SK-N-SH (cell line): ENCODE results near the gene HSPB9. TPM values are rescaled to one million over a fixed set of nuclear protein-coding genes. Genes with fewer than 3 reads are reported as not detected.
A peak's percentile ranks its signal among the peaks of the same experiment; 100 is the strongest.

ENCODE experiments used
- CTCF ChIA-PET: fragments of 300-600, 350-600 bp; formaldehyde crosslinking; extraction: SDS; loops from one replicate; lab custom pipeline; 2021; lab: Yijun Ruan, JAX
- POLR2A ChIA-PET: fragments of 350-600 bp; sonication (Branson Sonifier 250); formaldehyde crosslinking; extraction: SDS; loops from one replicate; lab custom pipeline; 2020; ENCODE audit warnings: antibody characterized with exemption, inconsistent platforms; lab: Yijun Ruan, JAX
- DNase-seq: peaks from one replicate; pipeline ENCODE4 v3.0.0; 2012
- H2AFZ ChIP-seq: fragments of 200-600 bp; sonication (generic); 2 replicates; pipeline ENCODE4 v1.8.1; 2016; ENCODE audit warnings: antibody characterized with exemption, mild to moderate bottlenecking, low read depth
- H3F3A ChIP-seq: fragments of 200-600 bp; sonication (generic); replicated peaks from 2 replicates; pipeline ENCODE3; 2016; ENCODE audit warnings: antibody characterized with exemption, mild to moderate bottlenecking; ENCODE audit not compliant: insufficient read depth
- H3K27ac ChIP-seq, 2 experiments: fragments of 200-500 bp in 1 of 2; fragments of 200-600 bp in 1 of 2; sonication (Bioruptor generic) in 1 of 2; sonication (generic), shearing (Covaris generic) in 1 of 2; 2 replicates each; pipeline versions ENCODE4 v1.5.1 to v1.6.1; 2014 to 2016; ENCODE audit warnings: low read depth in 2 of 2, inconsistent platforms in 1 of 2, low read length in 1 of 2, mild to moderate bottlenecking in 1 of 2, mixed read lengths in 1 of 2
- H3K27me3 ChIP-seq: fragments of 200-600 bp; sonication (generic), shearing (Covaris generic); 2 replicates; pipeline ENCODE4 v1.6.1; 2016; ENCODE audit warnings: mixed run types; ENCODE audit not compliant: insufficient read depth
- H3K36me3 ChIP-seq, 2 experiments: fragments of 200-500 bp in 1 of 2; fragments of 200-600 bp in 1 of 2; sonication (Bioruptor generic) in 1 of 2; sonication (generic) in 1 of 2; replicated peaks in 1 of 2; 2 replicates each; pipeline versions ENCODE3 to v1.5.1; 2014 to 2016; ENCODE audit warnings: low read length in 1 of 2, mild to moderate bottlenecking in 1 of 2; ENCODE audit not compliant: insufficient read depth in 2 of 2, control insufficient read depth in 1 of 2
- H3K4me1 ChIP-seq, 2 experiments: fragments of 200-500 bp in 1 of 2; fragments of 200-600 bp in 1 of 2; sonication (Bioruptor generic) in 1 of 2; sonication (generic), shearing (Covaris generic) in 1 of 2; 2 replicates each; pipeline versions ENCODE4 v1.5.1 to v1.6.1; 2014 to 2016; ENCODE audit warnings: low read depth in 1 of 2, low read length in 1 of 2, mixed run types in 1 of 2; ENCODE audit not compliant: insufficient read depth in 2 of 2, control insufficient read depth in 1 of 2
- H3K4me2 ChIP-seq: fragments of 200-600 bp; sonication (generic), shearing (Covaris generic); 2 replicates; pipeline ENCODE4 v1.6.1; 2017; ENCODE audit warnings: mixed run types
- H3K4me3 ChIP-seq, 2 experiments: fragments of 200-500 bp in 1 of 2; fragments of 200-600 bp in 1 of 2; sonication (Bioruptor generic) in 1 of 2; sonication (generic), shearing (Covaris generic) in 1 of 2; 2 replicates each; pipeline versions ENCODE4 v1.5.1 to v1.8.1; 2014 to 2016; ENCODE audit warnings: low read depth in 2 of 2, inconsistent platforms in 1 of 2, low read length in 1 of 2, mild to moderate bottlenecking in 1 of 2, mixed read lengths in 1 of 2, moderate library complexity in 1 of 2
- H3K79me2 ChIP-seq: fragments of 200-600 bp; sonication (generic); 2 replicates; pipeline ENCODE4 v1.8.1; 2017; ENCODE audit warnings: mild to moderate bottlenecking; ENCODE audit not compliant: insufficient read depth
- H3K9ac ChIP-seq: fragments of 200-600 bp; sonication (generic); 2 replicates; pipeline ENCODE4 v1.6.1; 2017; ENCODE audit warnings: mixed run types
- H3K9me2 ChIP-seq: fragments of 200-600 bp; sonication (generic); 2 replicates; pipeline ENCODE4 v1.6.1; 2017; ENCODE audit warnings: mixed run types
- H3K9me3 ChIP-seq: fragments of 200-600 bp; sonication (generic); 2 replicates; pipeline ENCODE4 v1.6.1; 2017; ENCODE audit warnings: mixed run types, mild to moderate bottlenecking, moderate library complexity
- H4K20me1 ChIP-seq: fragments of 200-600 bp; sonication (generic); 2 replicates; pipeline ENCODE4 v1.6.1; 2017; ENCODE audit warnings: mild to moderate bottlenecking, mixed run types; ENCODE audit not compliant: insufficient read depth
- CTCF ChIP-seq: fragments of 200-600 bp; sonication (generic); IDR thresholded peaks from 2 replicates; pipeline ENCODE4 v1.6.1; 2017; ENCODE audit warnings: antibody characterized with exemption, mild to moderate bottlenecking, moderate library complexity
- GABPA ChIP-seq: IDR thresholded peaks from 2 replicates; pipeline ENCODE4 v1.4.0; 2012; ENCODE audit warnings: low read depth, mild to moderate bottlenecking
- JUND ChIP-seq: IDR thresholded peaks from 2 replicates; pipeline ENCODE4 v1.4.0; 2012
- MXI1 ChIP-seq: IDR thresholded peaks from 2 replicates; pipeline ENCODE4 v1.6.1; 2012; ENCODE audit warnings: mild to moderate bottlenecking, low read depth, low read length, improper control_type of control experiment
- RAD21 ChIP-seq: IDR thresholded peaks from 2 replicates; pipeline ENCODE4 v1.6.1; 2012; ENCODE audit warnings: mild to moderate bottlenecking, low read length
- RCOR1 ChIP-seq: fragments of 150-350 bp; IDR thresholded peaks from 2 replicates; pipeline ENCODE4 v1.6.1; 2017; ENCODE audit warnings: antibody characterized with exemption, low read length
- REST ChIP-seq: IDR thresholded peaks from 2 replicates; pipeline ENCODE4 v1.6.1; 2012; ENCODE audit warnings: mild to moderate bottlenecking, low read depth, low read length, moderate library complexity
- TAF1 ChIP-seq: IDR thresholded peaks from 2 replicates; pipeline ENCODE4 v1.6.1; 2012; ENCODE audit warnings: low read depth, mild to moderate bottlenecking, low read length, moderate library complexity, borderline replicate concordance
- TCF12 ChIP-seq: IDR thresholded peaks from 2 replicates; pipeline ENCODE4 v1.4.0; 2012
- TEAD4 ChIP-seq: IDR thresholded peaks from 2 replicates; pipeline ENCODE4 v1.4.0; 2012; ENCODE audit warnings: mild to moderate bottlenecking, borderline replicate concordance; ENCODE audit not compliant: insufficient read depth
- YY1 ChIP-seq: IDR thresholded peaks from 2 replicates; pipeline ENCODE4 v1.4.0; 2012; ENCODE audit warnings: low read depth, mild to moderate bottlenecking
- ZBTB33 ChIP-seq: IDR thresholded peaks from 2 replicates; pipeline ENCODE4 v1.4.0; 2012; ENCODE audit warnings: low read depth, borderline replicate concordance
- WGBS: methylation state at CpG from one replicate; pipeline ENCODE4 v1.1.6; 2017; ENCODE audit warnings: low lambda C conversion rate; 5-methylcytosine and 5-hydroxymethylcytosine counted together
- polyA plus RNA-seq, 3 experiments: library from polyadenylated mRNA; depleted of rRNA; stranded (reverse); fragments of >200 nt; gene quantifications; 2 replicates each; pipeline ENCODE4 v1.2.3, GENCODE V29; 2012

HSPB9 gene
- polyA plus RNA-seq, 1 of the 3 experiments (the other 2 are of a cell fraction), result 0.05 TPM

- TF ChIP-seq TEAD4, result no peak
Observed at GRCh38 chr17:42160531-42160910, 37.9 kb downstream of the HSPB9 start (continued).

GRCh38 chr17:42163113-42163512, 40.5 kb downstream of the HSPB9 start:
- Histone ChIP-seq H3K4me2 (no peak overlapping the region), H4K20me1 (no peaks in the 10 kb centered on the region), H3F3A (no peaks in the 10 kb centered on the region), H2AFZ (no peak overlapping the region)
- POLR2A ChIA-PET, result no interaction called here
- TF ChIP-seq MXI1, result no peak
- TF ChIP-seq CTCF, result peak; percentile 51
- TF ChIP-seq, all 33 proteins: peak for 1
- Histone ChIP-seq H3K9me2 (no peaks in the 10 kb centered on the region), H3K4me1 (peaks cover 0 to 6% of the 10 kb centered on the region in 2 experiments; a peak in 1 of 4 replicates), H3K9me3 (no peaks in the 10 kb centered on the region), H3K27ac (no peak overlapping the region), H3K27me3 (no peaks in the 10 kb centered on the region), H3K9ac (no peak overlapping the region), H3K79me2 (no peaks in the 10 kb centered on the region), H3K4me3 (no peak overlapping the region), H3K36me3 (no peaks in the 10 kb centered on the region)
- DNase-seq, result peak; percentile 61
- 79% methylated on average over 5 of the region's 8 CpGs for WGBS
- CTCF ChIA-PET, result interaction anchor here (0.8 to 1.4 kb wide), 4 partner anchors 11 to 241 kb away, joined by 3 to 4 read pairs (median 4); partner anchors contain the start of gene KCNH4

GRCh38 chr17:42163696-42164407, 41.2 kb downstream of the HSPB9 start:
- H3K9me2 ChIP-seq, result no peaks in the 10 kb centered on the region
- H3K4me2 ChIP-seq, result no peak overlapping the region
- 85% methylated on average over 22 of the region's 22 CpGs for WGBS
- POLR2A ChIA-PET, result no interaction called here
- H3K79me2 ChIP-seq, result no peaks in the 10 kb centered on the region
- no peak overlapping the region for H3K27ac ChIP-seq
- H3K4me1 ChIP-seq, result peaks cover 0 to 6% of the 10 kb centered on the region in 2 experiments; a peak in 1 of 4 replicates
- no peaks in the 10 kb centered on the region for H3F3A ChIP-seq
- no peaks in the 10 kb centered on the region for H3K9me3 ChIP-seq
- no peak for DNase-seq
- H3K36me3 ChIP-seq, result no peaks in the 10 kb centered on the region
- no peaks in the 10 kb centered on the region for H4K20me1 ChIP-seq
- TF ChIP-seq RCOR1 (no peak), GABPA (no peak), TCF12 (no peak), YY1 (no peak), TAF1 (no peak), ZBTB33 (no peak), RAD21 (no peak), JUND (no peak), REST (no peak)
- TF ChIP-seq, all 33 proteins: peak for 0
- Histone ChIP-seq H3K4me3 (no peak overlapping the region), H2AFZ (no peak overlapping the region), H3K27me3 (no peaks in the 10 kb centered on the region), H3K9ac (no peak overlapping the region)
- CTCF ChIA-PET, result interaction anchor here (0.8 to 1.4 kb wide), 4 partner anchors 10 to 240 kb away, joined by 3 to 4 read pairs (median 4); partner anchors contain the start of gene KCNH4
